NCI-H2171 (cell line): Measurements from ENCODE around the gene GOLT1A.

Experiments used
- DNase-seq: peaks from one replicate; lab custom pipeline; 2025; lab: John Stamatoyannopoulos, UW

Gene GOLT1A

DNA sequence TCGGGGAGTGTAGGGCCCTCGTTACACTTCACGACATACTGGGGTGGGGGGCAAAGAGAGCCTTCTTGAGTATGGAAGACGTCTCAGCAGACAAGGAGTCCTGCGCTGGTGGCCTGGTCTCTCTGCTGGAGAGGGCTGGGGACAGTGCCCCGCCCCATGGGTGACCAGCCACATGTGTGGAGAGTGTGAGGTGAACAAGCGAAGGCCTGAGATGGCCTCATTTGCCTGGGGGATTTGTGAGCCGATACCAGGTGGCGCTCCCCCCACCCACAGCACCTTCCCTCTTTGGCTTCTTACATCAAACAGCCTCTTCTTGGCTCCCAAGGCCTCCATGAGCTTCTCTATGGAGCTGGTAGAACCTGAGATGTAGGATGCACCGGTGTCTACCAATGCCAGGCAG, 57.9 kb downstream of the GOLT1A start:
- no peak for DNase-seq

DNA sequence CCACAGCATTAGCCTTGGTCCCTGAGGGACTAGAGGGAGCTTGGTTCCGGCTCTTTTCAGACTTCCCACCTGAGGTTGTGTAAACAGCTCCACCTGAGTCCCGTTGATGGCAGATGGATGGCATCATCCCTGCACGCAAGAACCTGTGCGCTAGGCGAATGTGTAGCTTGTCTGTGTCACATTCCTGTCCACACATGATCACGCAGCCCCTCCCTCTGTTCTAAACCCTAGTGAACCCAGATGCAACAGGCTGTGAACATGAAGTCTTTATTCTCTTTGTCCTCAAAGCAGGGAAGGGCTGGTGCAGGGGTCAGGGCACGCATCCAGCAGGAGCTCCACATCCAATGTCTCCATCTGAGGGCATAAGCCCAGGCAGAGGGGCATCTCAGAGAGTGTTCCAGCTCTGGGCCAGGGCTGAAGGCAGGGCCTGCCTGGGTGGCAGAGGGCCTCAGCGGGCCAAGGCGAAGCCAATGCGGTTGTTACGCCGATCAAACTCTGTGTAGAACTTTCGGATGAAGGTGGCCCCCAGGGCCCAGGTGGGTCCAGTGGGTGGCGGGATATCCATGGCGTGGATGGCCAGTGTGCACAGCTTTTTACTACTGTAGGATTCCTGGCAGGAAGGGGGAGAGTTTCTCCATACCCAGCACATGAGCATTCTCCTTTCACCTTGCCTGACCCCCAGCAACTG, 59.1 kb downstream of the GOLT1A start:
- peak; percentile 54 for DNase-seq

DNA sequence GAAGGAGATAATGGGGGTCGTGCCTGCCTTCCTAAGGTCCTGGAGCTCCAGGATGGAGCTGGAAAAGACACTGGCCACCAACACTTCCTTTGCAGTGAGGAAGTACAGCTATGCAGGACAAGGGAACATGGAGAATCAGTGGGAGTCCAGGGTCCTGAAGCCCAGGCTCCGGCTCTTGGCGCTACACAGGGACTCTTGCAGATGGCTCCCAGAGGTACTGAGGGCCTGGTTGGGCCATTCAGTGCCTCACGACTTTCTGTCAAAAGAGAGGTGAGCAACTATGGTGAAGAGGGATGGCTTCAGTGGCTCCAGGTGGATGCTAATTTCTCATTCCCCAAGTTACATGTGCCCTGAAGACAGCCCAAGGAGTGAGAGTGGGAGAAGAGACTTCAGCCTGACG, 60.1 kb downstream of the GOLT1A start:
- no peak for DNase-seq

DNA sequence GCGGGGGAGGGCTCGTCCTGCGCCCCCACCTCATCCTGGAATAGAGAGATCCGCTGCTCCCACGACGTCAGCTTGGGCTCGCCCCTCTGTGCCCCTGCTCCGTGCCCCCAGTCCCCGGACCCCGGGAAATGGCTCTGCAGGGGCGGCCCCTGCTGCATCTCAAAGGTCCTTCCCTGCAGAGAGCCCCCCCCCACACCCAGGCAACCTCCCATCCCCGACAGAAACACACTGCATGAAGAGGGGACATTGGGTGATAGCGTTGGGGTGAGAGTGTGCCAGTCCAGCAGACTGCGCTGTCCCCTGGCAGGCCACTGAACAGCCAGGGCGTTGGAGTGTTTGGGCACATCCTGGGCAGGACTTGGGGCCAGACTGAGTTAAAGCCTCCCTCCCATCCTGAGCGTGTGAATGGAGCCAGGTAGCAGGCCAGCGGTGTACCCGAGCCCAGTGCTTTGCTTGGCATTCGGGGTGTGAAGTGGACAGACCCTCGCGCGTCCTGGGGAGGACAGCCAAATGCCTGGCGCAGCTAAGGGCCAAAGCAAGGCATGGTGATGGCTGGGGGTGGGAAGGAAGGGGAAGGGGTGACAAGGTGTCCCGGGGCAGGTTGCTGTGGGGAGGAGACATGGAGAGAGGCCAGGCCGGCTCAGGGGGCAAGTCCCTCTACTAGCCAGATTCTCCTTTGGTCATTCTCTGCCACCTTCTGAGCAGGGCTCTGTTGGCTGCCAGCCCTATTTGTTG, 61.3 kb downstream of the GOLT1A start:
- no peak for DNase-seq

DNA sequence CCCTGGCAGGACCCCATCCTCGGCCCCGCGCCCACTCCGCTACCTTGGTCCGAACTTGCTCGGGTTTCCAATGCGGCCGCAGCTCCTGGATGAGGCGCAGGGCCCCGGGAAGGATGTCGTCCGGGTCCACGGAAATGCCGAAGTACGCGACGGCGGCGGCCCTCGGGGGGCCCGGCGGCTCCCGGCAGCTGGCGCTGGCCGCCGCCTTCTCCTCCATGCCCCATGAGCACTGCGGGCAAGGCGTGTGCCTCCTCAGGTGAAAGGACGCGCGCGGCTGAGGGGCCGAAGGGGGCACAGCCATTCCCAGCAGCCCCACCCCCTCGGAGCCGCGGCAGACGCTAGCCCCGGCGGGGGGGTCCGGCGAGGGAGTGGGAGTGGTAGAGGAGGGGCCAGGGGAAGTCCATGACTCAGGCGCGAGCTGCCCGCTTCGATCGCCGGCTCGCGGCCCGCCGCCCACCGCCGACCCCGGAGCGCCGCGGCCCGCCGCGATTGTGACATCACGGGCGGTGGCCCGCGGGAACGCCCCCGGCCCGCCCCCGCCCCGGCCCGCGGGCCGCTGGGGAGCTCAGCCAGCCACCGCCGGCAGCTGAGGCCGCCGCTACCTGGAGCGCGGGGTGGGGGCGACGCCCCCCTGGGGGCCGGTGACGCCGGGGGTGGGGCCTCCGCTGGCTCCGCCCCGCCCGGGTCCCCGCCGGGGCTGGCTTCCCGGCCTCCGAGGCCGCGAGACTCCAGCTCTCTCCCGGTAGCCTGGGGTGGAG, 62.1 kb downstream of the GOLT1A start, which contains the start of gene ETNK2:
TSS of gene ETNK2 (minus strand) at position 493 of the 758 bp plus-strand sequence. CDS start at position 301, 192 bp downstream.
- DNase-seq = peak; percentile 66

DNA sequence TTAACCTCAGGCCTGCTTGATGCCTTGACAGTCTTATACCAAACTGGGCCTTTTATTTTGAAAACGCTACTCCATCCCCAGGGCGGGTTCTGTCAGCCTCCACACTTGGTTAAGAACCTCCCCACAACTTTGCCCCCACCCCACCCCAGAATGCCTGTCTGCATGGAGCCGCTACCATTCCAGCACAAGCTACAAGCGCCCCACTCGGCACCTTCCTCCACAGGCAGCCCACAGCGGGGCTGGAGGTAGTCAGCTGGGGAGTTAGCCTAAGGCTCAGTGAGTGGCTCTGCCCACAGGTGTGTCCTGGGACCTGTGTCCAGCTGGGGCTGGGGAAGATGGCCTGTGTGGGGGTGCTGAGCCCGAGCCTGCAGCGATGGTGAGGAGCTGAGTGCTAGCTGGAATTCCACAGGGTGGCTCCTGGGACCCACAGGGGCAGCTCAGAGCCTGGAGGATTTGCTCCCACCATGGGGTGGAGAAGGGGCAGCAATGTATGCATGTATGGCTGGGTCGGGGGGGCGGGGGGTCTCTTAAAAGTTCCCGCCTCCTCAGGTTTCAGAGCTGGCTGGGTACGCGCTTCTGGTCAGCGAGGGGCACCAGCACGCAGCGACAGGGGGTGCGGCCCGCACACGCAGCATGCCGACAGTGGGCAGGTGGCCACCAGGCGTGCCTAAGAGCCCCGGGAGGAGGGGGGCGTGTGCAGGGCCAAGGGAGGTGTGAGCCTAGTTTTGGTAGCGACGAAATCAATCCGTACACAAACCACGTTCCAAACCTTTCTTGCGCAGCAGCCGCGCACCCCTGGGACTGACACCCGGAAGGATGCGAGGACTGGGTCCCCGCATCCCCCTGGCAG, 62.9 kb downstream of the GOLT1A start:
- DNase-seq = no peak

DNA sequence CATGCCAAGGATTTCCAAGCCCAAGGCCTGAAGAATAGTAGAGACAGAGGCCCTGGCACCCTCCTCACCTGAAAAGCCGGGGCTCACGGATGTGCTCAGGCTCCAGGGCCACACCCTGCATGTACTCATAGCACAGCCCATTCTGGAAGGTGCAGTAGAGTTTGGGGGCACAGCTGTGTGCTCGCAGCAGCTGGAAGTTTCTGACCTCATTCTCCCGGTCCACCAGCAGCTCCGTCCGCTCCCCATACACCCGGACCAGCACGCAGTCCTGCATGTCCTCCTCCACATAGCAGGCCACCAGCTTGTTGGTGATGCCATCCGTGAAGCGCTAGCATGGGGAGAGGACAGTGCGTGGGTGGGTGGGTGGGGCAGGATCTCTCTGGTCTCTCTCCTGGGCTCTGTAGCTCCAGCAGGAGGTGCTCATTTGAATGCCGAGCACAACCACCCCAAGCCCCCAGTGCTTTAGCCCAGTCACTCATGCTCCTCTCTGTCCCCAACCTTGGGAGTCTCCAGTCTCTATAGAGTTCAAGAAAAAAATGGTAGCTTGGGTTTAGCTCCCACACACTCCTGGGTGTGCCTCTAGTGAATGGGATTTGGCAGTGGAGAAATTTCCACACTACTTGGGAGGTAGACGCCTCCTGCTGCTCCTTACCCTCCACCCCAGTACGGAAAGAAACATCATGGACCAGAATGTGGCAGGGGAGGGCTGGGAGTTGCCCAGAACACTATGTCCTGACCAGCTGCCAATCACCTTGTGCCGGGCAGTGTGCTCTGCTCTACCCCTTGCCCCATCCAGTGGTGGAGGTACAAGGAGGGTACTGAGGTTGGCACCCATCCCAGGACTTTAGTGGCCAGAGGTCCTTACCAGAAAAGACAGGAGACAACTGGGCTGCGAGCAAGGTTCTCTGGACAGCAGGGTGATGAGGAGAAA, 63.9 kb downstream of the GOLT1A start:
- no peak for DNase-seq

DNA sequence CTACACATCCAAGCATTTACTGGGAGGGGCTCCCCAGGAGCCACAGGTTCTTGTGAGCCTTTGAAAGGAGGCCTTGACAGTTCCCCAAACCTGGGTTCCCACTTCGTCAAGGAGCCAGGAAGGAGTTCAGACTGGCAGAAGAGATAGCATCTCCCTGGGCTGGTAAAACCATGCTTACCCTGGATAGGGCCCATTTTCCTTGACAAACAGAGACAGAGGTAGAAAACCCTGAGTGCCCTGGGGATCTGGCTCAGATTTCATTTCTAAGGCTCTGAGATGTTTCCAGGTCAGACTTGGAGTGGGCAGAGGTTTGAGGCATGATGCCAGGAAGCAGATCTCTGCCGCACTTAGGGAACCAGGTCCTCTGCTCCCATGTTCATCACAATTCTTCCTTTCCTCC, 64.7 kb downstream of the GOLT1A start:
- no peak for DNase-seq
